ENCODE data around the gene FMN1. TPM values are rescaled to one million over a fixed set of nuclear protein-coding genes. Genes with fewer than 3 reads are reported as not detected.

Gene FMN1
- total and polyA plus RNA-seq, 8 donors = 1.9 to 10.2 (median 3.0) TPM

DNA sequence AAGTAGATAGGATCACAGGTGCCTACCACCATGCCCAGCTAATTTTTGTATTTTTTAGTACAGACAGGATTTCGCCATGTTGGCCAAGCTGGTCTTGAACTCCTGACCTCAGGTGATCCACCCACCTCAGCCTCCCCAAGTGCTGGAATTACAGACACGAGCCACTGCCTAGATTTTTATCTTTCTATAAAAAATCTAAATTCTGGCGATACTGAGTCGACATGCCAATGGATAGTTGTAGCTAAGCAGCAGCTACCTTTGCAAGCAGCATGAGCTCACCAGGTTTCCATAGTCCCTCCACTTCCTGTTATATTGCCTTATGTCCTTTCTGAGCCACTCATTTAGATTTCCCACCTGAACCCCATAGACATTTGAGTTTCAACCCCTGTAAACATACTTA lies 13.1 kb upstream of the FMN1 start:
- no peak for FAIRE-seq
- WGBS, 2 donors = 88 to 91% methylated on average over 4 of the region's 4 CpGs
- Histone ChIP-seq H3K4me3 (no peak overlapping the region), H3K9me3 (no peaks in the 10 kb centered on the region), H3K27ac (no peak overlapping the region), H3K4me1 (no peaks in the 10 kb centered on the region), H3K36me3 (no peaks in the 10 kb centered on the region), H3K27me3 (no peaks in the 10 kb centered on the region)
- TF ChIP-seq, protein P1, sequence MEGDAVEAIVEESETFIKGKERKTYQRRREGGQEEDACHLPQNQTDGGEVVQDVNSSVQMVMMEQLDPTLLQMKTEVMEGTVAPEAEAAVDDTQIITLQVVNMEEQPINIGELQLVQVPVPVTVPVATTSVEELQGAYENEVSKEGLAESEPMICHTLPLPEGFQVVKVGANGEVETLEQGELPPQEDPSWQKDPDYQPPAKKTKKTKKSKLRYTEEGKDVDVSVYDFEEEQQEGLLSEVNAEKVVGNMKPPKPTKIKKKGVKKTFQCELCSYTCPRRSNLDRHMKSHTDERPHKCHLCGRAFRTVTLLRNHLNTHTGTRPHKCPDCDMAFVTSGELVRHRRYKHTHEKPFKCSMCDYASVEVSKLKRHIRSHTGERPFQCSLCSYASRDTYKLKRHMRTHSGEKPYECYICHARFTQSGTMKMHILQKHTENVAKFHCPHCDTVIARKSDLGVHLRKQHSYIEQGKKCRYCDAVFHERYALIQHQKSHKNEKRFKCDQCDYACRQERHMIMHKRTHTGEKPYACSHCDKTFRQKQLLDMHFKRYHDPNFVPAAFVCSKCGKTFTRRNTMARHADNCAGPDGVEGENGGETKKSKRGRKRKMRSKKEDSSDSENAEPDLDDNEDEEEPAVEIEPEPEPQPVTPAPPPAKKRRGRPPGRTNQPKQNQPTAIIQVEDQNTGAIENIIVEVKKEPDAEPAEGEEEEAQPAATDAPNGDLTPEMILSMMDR (IDR thresholded peaks at IDR 0.05) = no peak
- intact Hi-C loops (cut with DNase I) = no loop called here
- no peak for DNase-seq
- ATAC-seq = no peak

DNA sequence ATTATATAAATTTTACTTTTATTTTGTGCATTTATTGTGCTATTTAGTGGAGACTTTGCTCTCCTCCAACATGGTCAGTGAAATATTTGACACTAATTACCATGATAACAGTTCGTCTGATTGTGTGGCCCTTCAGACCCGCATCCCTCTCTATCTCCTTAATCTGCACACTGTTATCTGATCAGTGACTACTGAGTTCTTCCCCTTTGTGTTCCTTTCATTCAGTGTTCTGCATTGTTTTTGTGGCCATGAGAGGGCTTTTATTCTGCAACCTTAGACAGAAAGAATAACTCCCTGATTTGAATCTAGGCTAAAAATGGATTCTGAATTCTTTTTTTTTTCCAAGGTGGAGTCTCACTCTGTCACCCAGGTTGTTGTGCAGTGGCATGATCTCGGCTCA lies 11.9 kb upstream of the FMN1 start:
- no peak for DNase-seq
- intact Hi-C loops (cut with DNase I) = no loop called here
- no peak overlapping the region for H3K27ac ChIP-seq
- H3K4me1 ChIP-seq = no peaks in the 10 kb centered on the region
- WGBS, 2 donors = 36 to 41% methylated on average over 3 of the region's 3 CpGs
- TF ChIP-seq, protein P1 (IDR thresholded peaks at IDR 0.05) = no peak
- FAIRE-seq = no peak
- ATAC-seq = no peak
- H3K27me3 ChIP-seq = no peaks in the 10 kb centered on the region
- H3K9me3 ChIP-seq = no peaks in the 10 kb centered on the region
- H3K4me3 ChIP-seq = no peak overlapping the region
- H3K36me3 ChIP-seq = no peaks in the 10 kb centered on the region

DNA sequence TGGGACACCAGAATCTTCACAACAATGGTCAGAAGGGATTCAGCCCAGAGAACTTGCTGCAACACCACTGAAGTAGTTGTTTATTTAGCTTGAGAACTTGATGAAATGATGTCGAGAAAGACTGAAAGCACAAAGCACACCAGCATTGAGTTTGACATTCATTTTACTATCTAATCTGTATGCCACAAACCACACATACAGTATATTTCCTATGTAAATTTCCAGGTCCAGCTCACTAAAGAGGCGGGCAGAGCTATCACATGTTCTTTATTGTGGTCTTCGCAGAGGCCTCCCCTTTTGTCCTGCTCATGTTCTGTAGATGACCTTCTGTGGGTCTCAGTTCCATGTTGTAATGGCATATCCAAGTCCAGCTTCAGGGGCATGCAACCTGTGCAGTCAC lies 10.4 kb upstream of the FMN1 start:
- ATAC-seq (no peak), DNase-seq (no peak), FAIRE-seq (no peak)
- H3K27ac ChIP-seq = no peak overlapping the region
- TF ChIP-seq, protein P1 (IDR thresholded peaks at IDR 0.05) = no peak
- no peaks in the 10 kb centered on the region for H3K36me3 ChIP-seq
- no peaks in the 10 kb centered on the region for H3K4me1 ChIP-seq
- no peak overlapping the region for H3K4me3 ChIP-seq
- intact Hi-C loops (cut with DNase I) = no loop called here
- H3K27me3 ChIP-seq = no peaks in the 10 kb centered on the region
- H3K9me3 ChIP-seq = no peaks in the 10 kb centered on the region
- 75 to 79% methylated on average over 3 of the region's 3 CpGs for WGBS, 2 donors

DNA sequence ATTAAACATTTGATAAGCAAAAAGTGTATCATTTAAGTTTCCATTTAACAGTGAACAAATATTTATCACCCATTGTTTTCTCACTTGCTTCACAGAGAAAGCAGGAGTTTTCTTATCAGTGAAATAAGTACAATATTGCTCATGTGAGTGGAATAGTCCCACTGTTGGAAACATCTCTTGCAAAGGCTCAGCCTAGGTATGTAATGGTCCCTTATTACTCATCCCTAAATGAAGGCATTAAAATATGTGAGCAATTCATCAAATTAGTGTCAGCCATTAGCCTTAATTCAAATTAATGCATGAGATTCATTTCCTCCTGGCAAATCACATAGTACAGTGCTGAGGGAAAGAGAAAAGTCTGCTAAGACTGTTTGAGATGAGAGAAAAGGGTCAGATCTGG lies 9.6 kb upstream of the FMN1 start:
- intact Hi-C loops (cut with DNase I) = no loop called here
- H3K4me3 ChIP-seq = no peak overlapping the region
- no peaks in the 10 kb centered on the region for H3K9me3 ChIP-seq
- H3K27me3 ChIP-seq = no peaks in the 10 kb centered on the region
- FAIRE-seq = no peak
- no peak for DNase-seq
- no peak overlapping the region for H3K27ac ChIP-seq
- H3K36me3 ChIP-seq = no peaks in the 10 kb centered on the region
- H3K4me1 ChIP-seq = no peaks in the 10 kb centered on the region
- no peak for ATAC-seq
- TF ChIP-seq, protein P1 (IDR thresholded peaks at IDR 0.05) = no peak

DNA sequence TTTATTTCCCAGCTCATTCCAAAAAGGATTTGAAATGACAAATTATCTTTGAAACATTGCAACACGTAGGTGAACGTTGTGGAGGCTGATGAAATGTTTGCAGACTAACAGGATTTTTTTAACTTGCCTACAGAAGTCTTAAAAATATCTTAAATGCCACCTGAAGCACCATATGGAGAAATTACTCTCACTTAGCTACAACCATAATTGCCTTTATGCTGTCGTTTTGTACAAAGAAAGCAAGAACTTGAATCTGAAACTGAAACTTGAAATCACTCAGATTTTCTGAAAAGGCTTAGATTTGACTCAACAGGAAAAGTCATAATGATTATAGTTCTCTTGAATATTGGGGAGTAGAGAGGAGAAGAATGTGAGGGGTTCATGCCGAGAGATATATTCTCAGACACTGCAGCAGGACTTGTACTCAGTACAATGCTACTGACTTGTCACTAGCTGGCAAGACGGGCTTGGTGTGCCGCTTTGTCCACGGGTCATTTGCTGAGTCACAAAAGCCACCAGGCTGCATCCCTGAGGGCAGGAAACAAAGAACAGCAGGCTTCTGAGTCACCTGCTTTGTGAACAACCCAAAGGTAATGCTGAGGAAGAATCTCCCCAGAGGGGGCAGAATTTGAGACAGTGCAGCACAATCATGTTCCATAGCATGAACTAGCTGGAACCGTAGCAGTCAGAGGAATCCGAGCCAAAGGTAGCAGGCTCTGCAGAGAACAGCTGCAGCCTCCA lies 7.1 kb upstream of the FMN1 start:
- ATAC-seq (peak; percentile 94 to 97 (median 96)), DNase-seq (peak; percentile 49 to 69 (median 64)), FAIRE-seq (no peak)
- H3K4me1 ChIP-seq = no peaks in the 10 kb centered on the region
- peak overlapping the region in 1 of 4 donors; percentile 9 for H3K27ac ChIP-seq
- WGBS, 2 donors = 14 to 18% methylated on average over 9 of the region's 9 CpGs
- no peaks in the 10 kb centered on the region for H3K27me3 ChIP-seq
- H3K36me3 ChIP-seq = no peaks in the 10 kb centered on the region
- peak overlapping the region in 2 of 4 donors; percentile 18 to 27 for H3K4me3 ChIP-seq
- no peaks in the 10 kb centered on the region for H3K9me3 ChIP-seq
- TF ChIP-seq, protein P1 (IDR thresholded peaks at IDR 0.05) = no peak
- intact Hi-C loops (cut with DNase I) = no loop called here
